MM.1S (cell line): ENCODE results near the gene APOA1.

Experiments
- DNase-seq: peaks from one replicate; pipeline ENCODE4 v3.0.0-alpha.2; 2015
- H2AFZ ChIP-seq: fragments of 300-600 bp; sonication (generic); 2 replicates; pipeline ENCODE4 v1.6.0; 2016; ENCODE audit warnings: antibody characterized with exemption, low read length
- H3F3A ChIP-seq: fragments of 300-600 bp; sonication (generic); 2 replicates; pipeline ENCODE4 v1.6.1; 2016; ENCODE audit warnings: mild to moderate bottlenecking, antibody characterized with exemption, low read length, moderate library complexity, mixed read lengths; ENCODE audit not compliant: insufficient read depth
- H3K27ac ChIP-seq: fragments of 300-600 bp; sonication (generic); 2 replicates; pipeline ENCODE4 v1.5.1; 2016; ENCODE audit warnings: mild to moderate bottlenecking, low read length
- H3K27me3 ChIP-seq: fragments of 300-600 bp; sonication (generic); replicated peaks from 2 replicates; pipeline ENCODE4 v1.6.0; 2016; ENCODE audit warnings: low read length; ENCODE audit not compliant: insufficient read depth
- H3K36me3 ChIP-seq: fragments of 300-600 bp; sonication (generic); replicated peaks from 2 replicates; pipeline ENCODE4 v1.6.1; 2016; ENCODE audit warnings: mild to moderate bottlenecking, low read length, mixed read lengths; ENCODE audit not compliant: insufficient read depth
- H3K4me1 ChIP-seq: fragments of 300-600 bp; sonication (generic); 2 replicates; pipeline ENCODE4 v1.6.1; 2016; ENCODE audit warnings: low read length, mixed read lengths
- H3K4me2 ChIP-seq: fragments of 300-600 bp; sonication (generic); 2 replicates; pipeline ENCODE4 v1.6.0; 2016; ENCODE audit warnings: low read depth, low read length
- H3K4me3 ChIP-seq: fragments of 300-600 bp; sonication (generic); 2 replicates; pipeline ENCODE4 v1.5.1; 2016; ENCODE audit warnings: low read length, mixed read lengths
- H3K79me2 ChIP-seq: fragments of 300-600 bp; sonication (generic); 2 replicates; pipeline ENCODE4 v1.6.1; 2016; ENCODE audit warnings: mixed run types, low read length, mixed read lengths
- H3K9ac ChIP-seq: fragments of 300-600 bp; sonication (generic); 2 replicates; pipeline ENCODE4 v1.6.1; 2016; ENCODE audit warnings: low read length, mixed read lengths
- H3K9me2 ChIP-seq: fragments of 300-600 bp; sonication (generic); replicated peaks from 2 replicates; pipeline ENCODE4 v1.6.1; 2016; ENCODE audit warnings: mild to moderate bottlenecking, low read length, mixed read lengths; ENCODE audit not compliant: insufficient read depth
- H3K9me3 ChIP-seq: fragments of 300-600 bp; sonication (generic); replicated peaks from 2 replicates; pipeline ENCODE4 v1.6.1; 2016; ENCODE audit warnings: mild to moderate bottlenecking, low read length, mixed read lengths; ENCODE audit not compliant: insufficient read depth
- H4K20me1 ChIP-seq: fragments of 300-600 bp; sonication (generic); 2 replicates; pipeline ENCODE4 v1.6.1; 2016; ENCODE audit warnings: mild to moderate bottlenecking, low read length, moderate library complexity, mixed read lengths; ENCODE audit not compliant: insufficient read depth
- EZH2 ChIP-seq: fragments of 300-600 bp; sonication (generic); optimal IDR thresholded peaks from 2 replicates; pipeline ENCODE3; 2017; ENCODE audit warnings: low read depth, mild to moderate bottlenecking, antibody characterized with exemption, low read length, mixed read lengths
- EZH2phosphoT487 ChIP-seq: fragments of 300-600 bp; sonication (generic); IDR thresholded peaks from 2 replicates; pipeline ENCODE4 v1.6.1; 2018; ENCODE audit warnings: antibody characterized with exemption, low read length
- TF ChIP-seq, protein P1 (sequence below): fragments of 300-600 bp; sonication (generic); IDR thresholded peaks from 2 replicates; pipeline ENCODE4 v1.5.1; 2016; ENCODE audit warnings: antibody characterized with exemption, low read length, mixed read lengths

APOA1 gene

DNA sequence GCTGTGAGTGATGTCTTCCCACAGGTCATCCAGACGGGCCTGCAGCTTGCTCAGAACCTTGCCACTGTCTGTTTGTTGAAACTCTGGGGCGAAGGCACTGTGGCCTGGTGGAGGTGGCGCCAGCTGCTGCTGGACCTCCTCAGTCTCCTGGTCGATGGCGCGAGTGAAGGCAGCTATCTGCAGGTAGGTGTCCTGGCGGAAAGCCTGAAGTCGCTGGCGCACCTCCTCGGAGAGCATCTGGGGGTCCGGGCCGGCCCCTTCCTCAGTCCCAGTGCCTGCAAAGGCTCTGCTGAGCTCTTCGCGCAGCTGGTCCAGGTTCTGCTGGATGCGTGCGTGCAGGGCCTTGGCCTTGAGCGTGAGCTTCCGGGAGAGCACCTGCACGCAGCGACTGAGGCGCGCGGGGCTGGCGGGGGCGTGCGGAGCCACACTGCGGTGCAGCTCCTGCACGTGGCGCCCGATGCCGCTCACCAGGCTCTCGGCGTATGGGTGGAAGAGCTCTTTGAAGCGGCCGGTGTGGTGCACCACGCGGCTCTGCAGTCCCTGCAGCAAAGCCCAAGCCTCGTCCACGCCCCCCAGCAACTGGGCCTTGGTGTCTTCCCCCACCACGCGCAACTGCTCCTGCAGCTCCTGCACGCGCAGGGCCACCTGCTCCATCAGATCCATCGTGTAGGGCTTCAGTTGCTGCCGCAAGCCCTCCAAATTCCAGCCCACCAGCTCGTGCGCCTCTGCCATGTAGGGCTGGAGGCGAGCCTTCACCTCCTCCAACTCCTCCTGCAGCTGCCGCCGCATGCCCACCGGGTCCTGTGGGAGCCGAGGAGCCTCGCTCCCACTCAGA, 47.0 kb downstream of the APOA1 start:
- H3K4me2 ChIP-seq, result peak overlapping the region; percentile 86
- no peaks in the 10 kb centered on the region for H4K20me1 ChIP-seq
- H3K9ac ChIP-seq, result no peak overlapping the region
- H3K4me3 ChIP-seq, result no peak overlapping the region
- no peaks in the 10 kb centered on the region for H3K27me3 ChIP-seq
- H2AFZ ChIP-seq, result peak overlapping the region; percentile 85
- no peaks in the 10 kb centered on the region; the same call in 1 of the 2 replicates for H3F3A ChIP-seq
- H3K9me2 ChIP-seq, result no peaks in the 10 kb centered on the region
- no peak overlapping the region for H3K27ac ChIP-seq
- H3K79me2 ChIP-seq, result peaks cover 25% of the 10 kb centered on the region
- no peak for DNase-seq
- no peaks in the 10 kb centered on the region for H3K9me3 ChIP-seq
- H3K4me1 ChIP-seq, result peaks cover 20% of the 10 kb centered on the region
- H3K36me3 ChIP-seq, result no peaks in the 10 kb centered on the region
- TF ChIP-seq EZH2 (no peak), EZH2phosphoT487 (no peak)
- TF ChIP-seq, protein P1, sequence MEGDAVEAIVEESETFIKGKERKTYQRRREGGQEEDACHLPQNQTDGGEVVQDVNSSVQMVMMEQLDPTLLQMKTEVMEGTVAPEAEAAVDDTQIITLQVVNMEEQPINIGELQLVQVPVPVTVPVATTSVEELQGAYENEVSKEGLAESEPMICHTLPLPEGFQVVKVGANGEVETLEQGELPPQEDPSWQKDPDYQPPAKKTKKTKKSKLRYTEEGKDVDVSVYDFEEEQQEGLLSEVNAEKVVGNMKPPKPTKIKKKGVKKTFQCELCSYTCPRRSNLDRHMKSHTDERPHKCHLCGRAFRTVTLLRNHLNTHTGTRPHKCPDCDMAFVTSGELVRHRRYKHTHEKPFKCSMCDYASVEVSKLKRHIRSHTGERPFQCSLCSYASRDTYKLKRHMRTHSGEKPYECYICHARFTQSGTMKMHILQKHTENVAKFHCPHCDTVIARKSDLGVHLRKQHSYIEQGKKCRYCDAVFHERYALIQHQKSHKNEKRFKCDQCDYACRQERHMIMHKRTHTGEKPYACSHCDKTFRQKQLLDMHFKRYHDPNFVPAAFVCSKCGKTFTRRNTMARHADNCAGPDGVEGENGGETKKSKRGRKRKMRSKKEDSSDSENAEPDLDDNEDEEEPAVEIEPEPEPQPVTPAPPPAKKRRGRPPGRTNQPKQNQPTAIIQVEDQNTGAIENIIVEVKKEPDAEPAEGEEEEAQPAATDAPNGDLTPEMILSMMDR, result no peak

DNA sequence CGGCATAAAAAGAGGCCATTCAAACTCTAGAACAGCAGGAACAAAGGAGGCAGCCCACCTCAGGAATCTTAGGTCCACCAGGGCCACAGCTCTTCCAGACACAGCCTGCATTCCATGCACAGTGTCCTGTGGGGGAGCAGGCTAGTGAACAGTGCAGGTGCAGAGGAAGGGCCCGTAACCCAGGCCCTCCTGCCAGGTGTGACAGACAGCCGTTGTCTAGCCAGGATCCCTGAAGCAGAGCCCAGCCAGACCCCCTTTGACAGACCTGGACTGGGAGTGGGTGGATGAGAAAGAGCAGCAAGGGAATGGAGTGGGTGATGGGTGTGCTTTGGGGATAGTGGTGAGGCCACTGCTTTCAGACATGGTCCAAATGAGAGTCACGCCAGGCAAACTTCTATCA, 48.4 kb downstream of the APOA1 start:
- H2AFZ ChIP-seq, result no peak overlapping the region
- H3K27me3 ChIP-seq, result no peaks in the 10 kb centered on the region
- no peaks in the 10 kb centered on the region for H3K9me2 ChIP-seq
- H3K9ac ChIP-seq, result no peak overlapping the region
- peaks cover 26% of the 10 kb centered on the region for H3K79me2 ChIP-seq
- TF ChIP-seq EZH2, result no peak
- no peak for TF ChIP-seq EZH2phosphoT487
- H3F3A ChIP-seq, result no peaks in the 10 kb centered on the region; the same call in 1 of the 2 replicates
- no peak overlapping the region for H3K4me2 ChIP-seq
- H3K36me3 ChIP-seq, result 0 out of 2 replicates have a peak, but pooled peaks cover 3% of the 10 kb centered on the region
- H3K4me3 ChIP-seq, result no peak overlapping the region
- no peaks in the 10 kb centered on the region for H4K20me1 ChIP-seq
- no peaks in the 10 kb centered on the region for H3K9me3 ChIP-seq
- peaks cover 20% of the 10 kb centered on the region for H3K4me1 ChIP-seq
- no peak for DNase-seq
- H3K27ac ChIP-seq, result no peak overlapping the region

DNA sequence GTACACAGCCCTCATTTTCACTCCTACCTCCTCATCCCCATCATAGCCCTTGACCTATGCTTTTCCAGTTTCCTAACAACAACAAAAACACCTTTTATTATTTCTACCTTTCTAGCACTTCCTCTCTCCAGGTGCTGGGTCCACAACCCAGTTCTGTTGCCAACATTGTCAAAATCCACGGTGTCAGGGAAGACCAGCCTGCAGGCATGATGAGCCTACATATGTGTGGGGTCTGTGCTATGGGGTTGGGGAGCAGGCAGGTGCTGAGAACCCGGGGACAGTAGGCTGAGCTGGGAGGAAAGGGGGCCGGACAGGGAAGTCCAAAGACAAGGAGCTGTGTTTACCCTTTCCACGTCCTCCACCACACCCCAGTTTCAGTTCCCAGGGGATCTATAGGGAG, 48.9 kb downstream of the APOA1 start:
- no peaks in the 10 kb centered on the region; the same call in 1 of the 2 replicates for H3F3A ChIP-seq
- H3K27me3 ChIP-seq, result no peaks in the 10 kb centered on the region
- H3K9me2 ChIP-seq, result no peaks in the 10 kb centered on the region
- H3K27ac ChIP-seq, result no peak overlapping the region
- TF ChIP-seq EZH2phosphoT487, result no peak
- TF ChIP-seq, protein P1, result no peak
- no peak for TF ChIP-seq EZH2
- DNase-seq, result no peak
- H3K36me3 ChIP-seq, result 0 out of 2 replicates have a peak, but pooled peaks cover 3% of the 10 kb centered on the region
- H3K4me2 ChIP-seq, result peak overlapping the region; percentile 85
- peak overlapping the region; percentile 89 for H3K4me3 ChIP-seq
- H3K9ac ChIP-seq, result peak overlapping the region; percentile 88; the same call in 1 of the 2 replicates
- H3K9me3 ChIP-seq, result no peaks in the 10 kb centered on the region
- no peaks in the 10 kb centered on the region for H4K20me1 ChIP-seq
- peaks cover 26% of the 10 kb centered on the region for H3K79me2 ChIP-seq
- H2AFZ ChIP-seq, result peak overlapping the region; percentile 65
- H3K4me1 ChIP-seq, result peaks cover 20% of the 10 kb centered on the region
